A549 treated with dexamethasone at 1 μM for 4 hours (cell line): Measurements from ENCODE around the gene U2AF2. TPM values are rescaled to one million over a fixed set of nuclear protein-coding genes. Genes with fewer than 3 reads are reported as not detected.

Experiments used
- total RNA-seq: library from RNA; stranded (reverse); fragments of 200-300 nt; extraction: Qiagen RNA extraction; gene quantifications from 5 replicates; pipeline ENCODE4 v1.2.3, GENCODE V29; 2022

The U2AF2 gene
- 234 to 285 TPM (median 273 TPM) in 5 replicates for total RNA-seq

GRCh38 chr19:55654868-55655647 lies at the start of gene U2AF2:
Gene U2AF2, plus strand, starts transcription at chr19:55655035. Its CDS starts 70 bp downstream, at chr19:55655105.

GRCh38 chr19:55605637-55606470 lies 49.0 kb upstream of the U2AF2 start, which contains the start of gene ZNF865:
Gene ZNF865, plus strand, starts transcription at chr19:55605647. Its CDS starts 7,972 bp downstream, at chr19:55613619.

GRCh38 chr19:55624109-55625003 lies 30.5 kb upstream of the U2AF2 start, which contains the start of gene ZNF784:
Gene ZNF784, minus strand, starts transcription at chr19:55624566. Its CDS starts 5 bp downstream, at chr19:55624561.

GRCh38 chr19:55640577-55641425 lies 14.0 kb upstream of the U2AF2 start, which contains the start of gene ZNF580:
Gene ZNF580, plus strand, starts transcription at chr19:55641002. Its CDS starts 1,507 bp downstream, at chr19:55642509.

GRCh38 chr19:55643003-55643886 lies 11.6 kb upstream of the U2AF2 start, which contains the start of gene ZNF581:
Gene ZNF581, plus strand, starts transcription at chr19:55643649. Its CDS starts 923 bp downstream, at chr19:55644572.

GRCh38 chr19:55647732-55648584 lies 6.9 kb upstream of the U2AF2 start, which contains the start of gene CCDC106:
Gene CCDC106, plus strand, starts transcription at chr19:55648212. Its CDS starts 835 bp downstream, at chr19:55649047.

GRCh38 chr19:55674841-55675660 lies 20.2 kb downstream of the U2AF2 start, which contains the start of gene EPN1:
Gene EPN1, plus strand, starts transcription at chr19:55675226. Its CDS starts 3,402 bp downstream, at chr19:55678628.

Other genes starting within 250 kb of the U2AF2 start
- 251 to 469 TPM (median 409 TPM) in 5 replicates for gene UBE2S, start 247.2 kb upstream of the U2AF2 start, total RNA-seq
- 0.02 TPM in 2 of 5 replicates, not detected in the others for gene SHISA7, start 211.7 kb upstream of the U2AF2 start, total RNA-seq
- 48.5 to 57.4 TPM (median 51.3 TPM) in 5 replicates for gene ISOC2, start 193.4 kb upstream of the U2AF2 start, total RNA-seq
- 0.10 TPM in 1 of 5 replicates, not detected in the others for gene C19orf85, start 190.3 kb upstream of the U2AF2 start, total RNA-seq
- gene ZNF628, start 178.4 kb upstream of the U2AF2 start, total RNA-seq = 4.2 to 7.9 TPM (median 7.2 TPM) in 5 replicates
- 39.2 to 42.7 TPM (median 40.7 TPM) in 5 replicates for gene NAT14, start 169.8 kb upstream of the U2AF2 start, total RNA-seq
- gene SSC5D, start 166.6 kb upstream of the U2AF2 start, total RNA-seq = 0.28 to 0.84 TPM (median 0.58 TPM) in 5 replicates
- 1.3 to 2.6 TPM (median 1.8 TPM) in 5 replicates for gene SBK2, start 117.9 kb upstream of the U2AF2 start, total RNA-seq
- gene SBK3, start 109.5 kb upstream of the U2AF2 start, total RNA-seq = 1.3 to 2.6 TPM (median 2.1 TPM) in 5 replicates
- 21.6 to 43.3 TPM (median 36.5 TPM) in 5 replicates for gene ZNF579, start 74.2 kb upstream of the U2AF2 start, total RNA-seq
- 17.4 to 26.1 TPM (median 24.0 TPM) in 5 replicates for gene FIZ1, start 55.5 kb upstream of the U2AF2 start, total RNA-seq
- gene ZNF524, start 54.7 kb upstream of the U2AF2 start, total RNA-seq = 12.1 to 17.2 TPM (median 16.1 TPM) in 5 replicates
- 6.8 to 13.4 TPM (median 11.9 TPM) in 5 replicates for gene ZNF865, start 49.4 kb upstream of the U2AF2 start, total RNA-seq
- 4.7 to 6.7 TPM (median 5.4 TPM) in 5 replicates for gene ZNF784, start 30.5 kb upstream of the U2AF2 start, total RNA-seq
- gene ZNF580, start 14.0 kb upstream of the U2AF2 start, total RNA-seq = 26.5 to 51.9 TPM (median 48.8 TPM) in 5 replicates
- 37.3 to 44.0 TPM (median 42.8 TPM) in 5 replicates for gene ZNF581, start 11.4 kb upstream of the U2AF2 start, total RNA-seq
- 12.0 to 20.4 TPM (median 19.0 TPM) in 5 replicates for gene CCDC106, start 6.8 kb upstream of the U2AF2 start, total RNA-seq
- gene EPN1, start 20.2 kb downstream of the U2AF2 start, total RNA-seq = 121 to 214 TPM (median 210 TPM) in 5 replicates
- not detected in 5 replicates for gene NLRP9, start 83.4 kb downstream of the U2AF2 start, total RNA-seq
- gene RFPL4A, start 104.1 kb downstream of the U2AF2 start, total RNA-seq = 0.61 to 1.2 TPM (median 0.88 TPM) in 5 replicates
- 0.12 to 0.13 TPM in 2 of 5 replicates, not detected in the others for gene RFPL4AL1, start 114.1 kb downstream of the U2AF2 start, total RNA-seq
- 0.04 TPM in 1 of 5 replicates, not detected in the others for gene NLRP11, start 177.0 kb downstream of the U2AF2 start, total RNA-seq
- not detected in 5 replicates for gene NLRP4, start 181.5 kb downstream of the U2AF2 start, total RNA-seq